Keratinocyte (primary cell): Measurements from ENCODE around the gene ADAMTSL5. TPM values are rescaled to one million over a fixed set of nuclear protein-coding genes. Genes with fewer than 3 reads are reported as not detected.
"Not testable (repeated sequence)": the region's sequence is repeated elsewhere in the genome, so short reads cannot be mapped to it uniquely, and the experiment has no call there.

Experiments used
- DNase-seq: peaks from one replicate; pipeline ENCODE4 v3.0.0-alpha.2; 2011; ENCODE audit warnings: low read depth, missing footprints, low spot score
- FAIRE-seq: peaks from 2 replicates; lab custom pipeline; 2011; peaks lifted over from hg19 to GRCh38; lab: Jason Lieb, UNC
- H2AFZ ChIP-seq: 2 replicates; pipeline ENCODE4 v1.6.0; 2012; ENCODE audit warnings: low read length, control low read depth, inconsistent platforms; ENCODE audit not compliant: control insufficient read depth
- H3K27ac ChIP-seq: 2 replicates; pipeline ENCODE4 v1.5.1; 2011; ENCODE audit warnings: low read length; ENCODE audit not compliant: control insufficient read depth, insufficient read depth
- H3K27me3 ChIP-seq: 3 replicates; pipeline ENCODE4 v1.6.0; 2011; ENCODE audit warnings: low read length; ENCODE audit not compliant: control insufficient read depth, insufficient read depth; ENCODE audit errors: extremely low read depth
- H3K36me3 ChIP-seq, 2 experiments: 2 replicates in 1 of 2; 3 replicates in 1 of 2; pipeline ENCODE4 v1.5.1; 2011; ENCODE audit warnings: low read length in 2 of 2, mild to moderate bottlenecking in 1 of 2; ENCODE audit not compliant: control insufficient read depth in 2 of 2, insufficient read depth in 2 of 2; ENCODE audit errors: extremely low read depth in 1 of 2
- H3K4me1 ChIP-seq: 3 replicates; pipeline ENCODE4 v1.5.1; 2011; ENCODE audit warnings: low read length; ENCODE audit not compliant: control insufficient read depth, insufficient read depth; ENCODE audit errors: extremely low read depth
- H3K4me2 ChIP-seq: 3 replicates; pipeline ENCODE4 v1.6.0; 2011; ENCODE audit warnings: low read depth, low read length; ENCODE audit not compliant: control insufficient read depth, insufficient read depth; ENCODE audit errors: extremely low read depth
- H3K4me3 ChIP-seq, 3 experiments: fragments of 200-600 bp in 1 of 3; sonication (generic) in 1 of 3; 2 replicates in 2 of 3; 3 replicates in 1 of 3; pipeline ENCODE4 v1.5.1; 2011 to 2016; ENCODE audit warnings: low read length in 3 of 3, mild to moderate bottlenecking in 3 of 3, control low read depth in 2 of 3, inconsistent platforms in 1 of 3, low read depth in 1 of 3, mixed read lengths in 1 of 3, mixed run types in 1 of 3, moderate library complexity in 1 of 3; ENCODE audit not compliant: control insufficient read depth in 2 of 3, insufficient read depth in 2 of 3; ENCODE audit errors: extremely low read depth in 1 of 3
- H3K79me2 ChIP-seq: 2 replicates; pipeline ENCODE4 v1.6.0; 2012; ENCODE audit warnings: low read length; ENCODE audit not compliant: control insufficient read depth, insufficient read depth
- H3K9ac ChIP-seq: 3 replicates; pipeline ENCODE4 v1.6.0; 2011; ENCODE audit warnings: low read length; ENCODE audit not compliant: control insufficient read depth, insufficient read depth; ENCODE audit errors: extremely low read depth
- H3K9me1 ChIP-seq: 3 replicates; pipeline ENCODE4 v1.6.0; 2011; ENCODE audit warnings: low read length; ENCODE audit not compliant: control insufficient read depth, insufficient read depth; ENCODE audit errors: extremely low read depth
- H3K9me3 ChIP-seq: 2 replicates; pipeline ENCODE4 v1.5.1; 2012; ENCODE audit warnings: low read depth, low read length; ENCODE audit not compliant: control insufficient read depth
- H4K20me1 ChIP-seq: 3 replicates; pipeline ENCODE4 v1.6.0; 2011; ENCODE audit warnings: low read length; ENCODE audit not compliant: control insufficient read depth, insufficient read depth; ENCODE audit errors: extremely low read depth
- CTCF ChIP-seq, 3 experiments: IDR thresholded peaks in 1 of 3; conservative IDR thresholded peaks in 1 of 3; optimal IDR thresholded peaks in 1 of 3; 2 replicates in 2 of 3; 3 replicates in 1 of 3; pipeline versions ENCODE3 to v1.5.1; 2011; ENCODE audit warnings: low read length in 3 of 3, mild to moderate bottlenecking in 3 of 3, moderate library complexity in 2 of 3, control low read depth in 1 of 3, inconsistent platforms in 1 of 3; ENCODE audit not compliant: insufficient read depth in 2 of 3; ENCODE audit errors: extremely low read depth in 1 of 3
- EZH2 ChIP-seq: IDR thresholded peaks from one replicate; pipeline ENCODE4 v1.6.1; 2012; ENCODE audit warnings: inconsistent platforms, mild to moderate bottlenecking, low read length, moderate library complexity
- dilution Hi-C: fragments of 300-500 bp; cut with MboI; formaldehyde crosslinking; loops from one replicate; pipeline ENCODE4 v1.7.0; 2020; ENCODE audit warnings: low sequenced_read_pairs; ENCODE audit not compliant: extremely low pct_ligation_motif_present
- polyA plus RNA-seq, 5 experiments: library from polyadenylated mRNA; depleted of rRNA in 3 of 5; stranded (reverse) in 3 of 5; stranded (forward) in 1 of 5; unstranded in 1 of 5; fragments of >200 nt; gene quantifications; 1 replicate in 1 of 5; 2 replicates in 3 of 5; 3 replicates in 1 of 5; pipeline versions ENCODE4 v1.2.1 to v1.2.3, GENCODE V29; 2011 to 2012; ENCODE audit warnings: missing spikeins in 2 of 5, low read depth in 1 of 5, low replicate concordance in 1 of 5

ADAMTSL5 gene
- polyA plus RNA-seq, 1 donor (not counting 4 experiments of a cell fraction or from before 2014, with no cell fraction given) = 4.2 TPM

GRCh38 chr19:1501200-1501595 is 11.6 kb downstream of the ADAMTSL5 start:
- TF ChIP-seq CTCF (optimal IDR thresholded peaks at IDR 0.05 in 1 of 3, IDR thresholded peaks at IDR 0.05 in 1 of 3, conservative IDR thresholded peaks at IDR 0.05 in 1 of 3; ENCODE audit: extremely low read depth in 1 of 3, insufficient read depth in 2 of 3, low read length in 3 of 3) = no peak
- TF ChIP-seq EZH2 = no peak
- Histone ChIP-seq H3K9me3 (no peaks in the 10 kb centered on the region), H3K4me3 (no peak overlapping the region), H2AFZ (no peak overlapping the region), H3K9ac (no peak overlapping the region), H3K9me1 (no peaks in the 10 kb centered on the region), H3K27ac (no peak overlapping the region), H3K27me3 (peaks cover 19% of the 10 kb centered on the region), H3K79me2 (no peaks in the 10 kb centered on the region), H3K4me2 (no peak overlapping the region), H4K20me1 (no peaks in the 10 kb centered on the region), H3K4me1 (peaks cover 8% of the 10 kb centered on the region), H3K36me3 (peaks cover 0 to 2% of the 10 kb centered on the region in 2 experiments)
- FAIRE-seq (no peak), DNase-seq (no peak)
- dilution Hi-C loops = no loop called here

GRCh38 chr19:1499231-1499630 is 13.6 kb downstream of the ADAMTSL5 start:
- H3K9me1 ChIP-seq, H2AFZ ChIP-seq, H3K36me3 ChIP-seq, DNase-seq, H3K4me3 ChIP-seq, FAIRE-seq, H3K4me1 ChIP-seq, H3K4me2 ChIP-seq, dilution Hi-C loops, H3K9ac ChIP-seq, H3K27ac ChIP-seq, H3K79me2 ChIP-seq, H3K9me3 ChIP-seq, H4K20me1 ChIP-seq: not testable (repeated sequence)
- H3K27me3 ChIP-seq = peaks cover 17% of the 10 kb centered on the region

- FAIRE-seq = no peak
- no peaks in the 10 kb centered on the region for H3K9me3 ChIP-seq
- no peaks in the 10 kb centered on the region for H3K9me1 ChIP-seq
- H3K79me2 ChIP-seq = no peaks in the 10 kb centered on the region
- no peak overlapping the region for H3K9ac ChIP-seq
- no peaks in the 10 kb centered on the region for H3K36me3 ChIP-seq
- H3K27me3 ChIP-seq = peaks cover 2% of the 10 kb centered on the region
- dilution Hi-C loops = no loop called here
- no peak overlapping the region for H3K4me2 ChIP-seq
- H2AFZ ChIP-seq = no peak overlapping the region
- TF ChIP-seq EZH2 = no peak
- no peak for TF ChIP-seq CTCF (optimal IDR thresholded peaks at IDR 0.05 in 1 of 3, IDR thresholded peaks at IDR 0.05 in 1 of 3, conservative IDR thresholded peaks at IDR 0.05 in 1 of 3; ENCODE audit: extremely low read depth in 1 of 3, insufficient read depth in 2 of 3, low read length in 3 of 3)
- peaks cover 5% of the 10 kb centered on the region for H3K4me1 ChIP-seq
- H4K20me1 ChIP-seq = no peaks in the 10 kb centered on the region
- no peak for DNase-seq
- no peak overlapping the region for H3K4me3 ChIP-seq
- no peak overlapping the region for H3K27ac ChIP-seq
These were observed 15.1 kb downstream of the ADAMTSL5 start for GRCh38 chr19:1497578-1498235.
